Prostate gland (tissue), 2 donors: ENCODE measurements around the gene MTHFD2. TPM values are rescaled to one million over a fixed set of nuclear protein-coding genes. Genes with fewer than 3 reads are reported as not detected.

Experiments used
- DNase-seq: peaks from one replicate; pipeline ENCODE4 v3.0.0-alpha.2; 2019; ENCODE audit warnings: low spot score
- H3K27ac ChIP-seq, 2 donors: fragments of 200-600 bp; sonication (generic); 2 replicates each; pipeline ENCODE4 v1.5.1; 2017 to 2019
- H3K27me3 ChIP-seq: fragments of 200-600 bp; sonication (generic); replicated peaks from 2 replicates; pipeline ENCODE4 v1.5.1; 2019; ENCODE audit not compliant: insufficient read depth
- H3K36me3 ChIP-seq, 2 donors: fragments of 200-600 bp; sonication (generic); 1 replicate in 1 of 2; 2 replicates in 1 of 2; pipeline versions ENCODE4 v1.5.1 to v1.8.1; 2017 to 2019
- H3K4me1 ChIP-seq: fragments of 200-600 bp; sonication (generic); replicated peaks from 2 replicates; pipeline ENCODE4 v1.5.1; 2019
- H3K4me3 ChIP-seq, 2 donors: fragments of 200-600 bp; sonication (generic); 2 replicates each; pipeline ENCODE4 v1.5.1; 2017 to 2019
- H3K9me3 ChIP-seq: fragments of 200-600 bp; sonication (generic); 2 replicates; pipeline ENCODE4 v1.5.1; 2017
- POLR2A ChIP-seq: fragments of 450-650 bp; IDR thresholded peaks from one replicate; pipeline ENCODE4 v1.6.1; 2016; ENCODE audit warnings: antibody characterized with exemption, mild to moderate bottlenecking
- POLR2AphosphoS5 ChIP-seq: sonication (generic); formaldehyde crosslinking; IDR thresholded peaks from one replicate; pipeline ENCODE4 v1.6.1; 2017; ENCODE audit warnings: antibody characterized with exemption
- WGBS: methylation state at CpG from one replicate; pipeline ENCODE4 v1.1.5; 2018; 5-methylcytosine and 5-hydroxymethylcytosine counted together
- intact Hi-C: fragments of 100-400 bp; cut with DNase I; formaldehyde crosslinking; loops from one replicate; pipeline ENCODE4 v1.14.2; 2022
- total RNA-seq, 2 donors: library from RNA; depleted of rRNA; stranded (reverse); fragments of >200 nt; gene quantifications; one replicate each; pipeline ENCODE4 v1.1.0, GENCODE V29; 2016
- TF ChIP-seq, protein P1 (sequence below), 4 experiments: fragments of 200-600 bp in 2 of 4; fragments of 450-650 bp in 2 of 4; sonication (generic) in 2 of 4; IDR thresholded peaks; 1 replicate in 3 of 4; 2 replicates in 1 of 4; pipeline ENCODE4 v1.5.1; 2016 to 2019; ENCODE audit warnings: antibody characterized with exemption in 4 of 4, mild to moderate bottlenecking in 2 of 4, moderate library complexity in 2 of 4

MTHFD2 gene
- total RNA-seq, 2 donors from 2014 or later = 16.9 to 25.6 TPM

DNA sequence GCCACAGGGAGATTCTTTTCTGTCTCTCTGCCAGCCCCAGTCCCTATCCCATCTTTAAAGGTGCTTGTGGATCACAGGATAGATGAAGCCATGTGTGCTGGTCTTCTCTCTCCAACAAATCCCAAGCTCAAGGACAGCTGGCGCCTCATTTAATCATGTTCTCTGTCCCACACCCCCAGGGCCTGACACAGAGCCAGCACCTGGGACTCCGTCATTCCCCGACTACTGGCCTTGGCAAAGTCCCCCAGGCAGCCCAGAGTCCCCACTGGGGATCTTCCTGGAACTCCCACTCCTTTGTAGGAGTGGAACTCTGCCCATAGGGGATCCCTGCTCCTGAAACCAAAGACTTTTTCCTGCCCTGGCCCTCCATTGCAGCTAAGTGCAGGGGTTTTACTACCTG is 60.8 kb downstream of the MTHFD2 start:
- intact Hi-C loops = loop anchor here (10.0 kb wide), 1 partner anchor 114 kb away; the partner anchor contains the start of gene BOLA3
- WGBS = 83% methylated on average over 3 of the region's 3 CpGs
- no peak overlapping the region for H3K27ac ChIP-seq
- no peaks in the 10 kb centered on the region for H3K4me1 ChIP-seq
- no peak for DNase-seq
- no peak for TF ChIP-seq POLR2AphosphoS5
- TF ChIP-seq, protein P1, sequence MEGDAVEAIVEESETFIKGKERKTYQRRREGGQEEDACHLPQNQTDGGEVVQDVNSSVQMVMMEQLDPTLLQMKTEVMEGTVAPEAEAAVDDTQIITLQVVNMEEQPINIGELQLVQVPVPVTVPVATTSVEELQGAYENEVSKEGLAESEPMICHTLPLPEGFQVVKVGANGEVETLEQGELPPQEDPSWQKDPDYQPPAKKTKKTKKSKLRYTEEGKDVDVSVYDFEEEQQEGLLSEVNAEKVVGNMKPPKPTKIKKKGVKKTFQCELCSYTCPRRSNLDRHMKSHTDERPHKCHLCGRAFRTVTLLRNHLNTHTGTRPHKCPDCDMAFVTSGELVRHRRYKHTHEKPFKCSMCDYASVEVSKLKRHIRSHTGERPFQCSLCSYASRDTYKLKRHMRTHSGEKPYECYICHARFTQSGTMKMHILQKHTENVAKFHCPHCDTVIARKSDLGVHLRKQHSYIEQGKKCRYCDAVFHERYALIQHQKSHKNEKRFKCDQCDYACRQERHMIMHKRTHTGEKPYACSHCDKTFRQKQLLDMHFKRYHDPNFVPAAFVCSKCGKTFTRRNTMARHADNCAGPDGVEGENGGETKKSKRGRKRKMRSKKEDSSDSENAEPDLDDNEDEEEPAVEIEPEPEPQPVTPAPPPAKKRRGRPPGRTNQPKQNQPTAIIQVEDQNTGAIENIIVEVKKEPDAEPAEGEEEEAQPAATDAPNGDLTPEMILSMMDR (IDR thresholded peaks at IDR 0.05) = no peak
- TF ChIP-seq POLR2A = no peak
- no peaks in the 10 kb centered on the region for H3K27me3 ChIP-seq
- no peak overlapping the region for H3K4me3 ChIP-seq
- no peaks in the 10 kb centered on the region for H3K36me3 ChIP-seq
- H3K9me3 ChIP-seq = no peaks in the 10 kb centered on the region

DNA sequence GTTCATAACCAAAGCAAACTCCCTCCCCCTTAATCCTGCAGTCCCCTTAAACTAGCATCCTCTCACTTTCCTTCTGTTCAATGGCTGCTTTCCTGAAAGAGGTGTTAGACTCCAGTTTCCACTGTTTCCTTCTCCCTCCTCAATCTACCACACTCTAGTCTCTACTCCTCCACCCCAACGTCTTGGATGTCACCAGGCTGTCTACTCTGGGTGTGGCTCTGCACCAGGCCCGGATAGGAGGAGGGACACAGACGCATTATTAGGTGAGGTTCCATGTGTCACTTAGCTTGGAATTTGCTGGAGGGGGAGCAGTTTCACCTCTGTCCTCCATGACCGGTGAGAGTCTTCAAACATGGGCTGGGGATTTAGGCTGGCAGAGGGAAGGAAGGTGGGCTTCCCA is 61.3 kb downstream of the MTHFD2 start:
- Histone ChIP-seq H3K27me3 (no peaks in the 10 kb centered on the region), H3K27ac (no peak overlapping the region), H3K9me3 (no peaks in the 10 kb centered on the region), H3K4me3 (no peak overlapping the region), H3K36me3 (no peaks in the 10 kb centered on the region), H3K4me1 (no peaks in the 10 kb centered on the region)
- TF ChIP-seq, protein P1 (IDR thresholded peaks at IDR 0.05) = no peak
- TF ChIP-seq POLR2A = no peak
- no peak for TF ChIP-seq POLR2AphosphoS5
- intact Hi-C loops = loop anchor here (10.0 kb wide), 1 partner anchor 115 kb away; the partner anchor contains the start of gene BOLA3
- DNase-seq = no peak
- 86% methylated on average over 4 of the region's 4 CpGs for WGBS

GRCh38 chr2:74260495-74260894 is 62.1 kb downstream of the MTHFD2 start:
- no peaks in the 10 kb centered on the region for H3K4me1 ChIP-seq
- H3K4me3 ChIP-seq = no peak overlapping the region
- H3K9me3 ChIP-seq = no peaks in the 10 kb centered on the region
- no peaks in the 10 kb centered on the region for H3K36me3 ChIP-seq
- no peak overlapping the region for H3K27ac ChIP-seq
- no peak for DNase-seq
- intact Hi-C loops = no loop called here
- TF ChIP-seq POLR2A (no peak), POLR2AphosphoS5 (no peak)
- TF ChIP-seq, protein P1 (IDR thresholded peaks at IDR 0.05) = no peak
- no peaks in the 10 kb centered on the region for H3K27me3 ChIP-seq
- 60% methylated on average over 2 of the region's 2 CpGs for WGBS

GRCh38 chr2:74261204-74261864 is 62.9 kb downstream of the MTHFD2 start:
- no peak overlapping the region for H3K4me3 ChIP-seq
- DNase-seq = peak; percentile 13
- intact Hi-C loops = no loop called here
- no peaks in the 10 kb centered on the region for H3K27me3 ChIP-seq
- no peaks in the 10 kb centered on the region for H3K36me3 ChIP-seq
- no peaks in the 10 kb centered on the region for H3K9me3 ChIP-seq
- 32% methylated on average over 6 of the region's 6 CpGs for WGBS
- TF ChIP-seq POLR2A (no peak), POLR2AphosphoS5 (no peak)
- TF ChIP-seq, protein P1 (IDR thresholded peaks at IDR 0.05) = peak in 2 of 4 experiments; percentile 32 to 40
- no peak overlapping the region for H3K27ac ChIP-seq
- no peaks in the 10 kb centered on the region for H3K4me1 ChIP-seq

DNA sequence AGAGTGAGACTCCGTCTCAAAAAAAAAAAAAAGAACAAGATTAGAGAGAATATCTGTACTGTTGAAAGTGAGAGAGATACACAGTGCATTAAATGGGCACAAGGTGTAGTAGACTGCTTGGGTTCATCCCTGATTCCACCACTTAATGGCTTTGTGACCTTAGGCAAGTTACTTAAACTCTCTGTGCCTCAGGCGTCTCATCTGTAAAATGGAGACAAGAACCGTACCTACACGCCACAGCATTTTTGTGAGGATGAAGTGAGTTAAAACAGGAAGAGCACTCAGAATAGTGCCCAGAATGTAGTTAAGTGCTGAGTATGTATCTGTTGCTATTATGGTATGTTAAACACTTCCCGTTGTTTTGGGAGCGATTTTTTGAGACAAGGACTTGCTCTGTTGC is 64.3 kb downstream of the MTHFD2 start:
- intact Hi-C loops = no loop called here
- Histone ChIP-seq H3K27ac (no peak overlapping the region), H3K9me3 (no peaks in the 10 kb centered on the region), H3K27me3 (no peaks in the 10 kb centered on the region), H3K4me1 (no peaks in the 10 kb centered on the region), H3K4me3 (no peak overlapping the region), H3K36me3 (no peaks in the 10 kb centered on the region)
- WGBS = 96% methylated on average over 6 of the region's 6 CpGs
- TF ChIP-seq POLR2A = no peak
- DNase-seq = no peak
